ENCODE measurements around the gene NLGN1.

The NLGN1 gene

GRCh38 chr3:173745952-173746682 is 348.6 kb downstream of the NLGN1 start:
- H3K4me3 ChIP-seq (replicated peaks; ENCODE audit: low read depth, low read length) = no peak overlapping the region
- H3K27me3 ChIP-seq (replicated peaks; ENCODE audit: control insufficient read depth, insufficient read depth, low read length) = no peaks in the 10 kb centered on the region
- H3K36me3 ChIP-seq (ENCODE audit: control insufficient read depth, insufficient read depth, low read length) = no peaks in the 10 kb centered on the region
- DNase-seq (ENCODE audit: extremely low read depth, insufficient read length) = no peak
- TF ChIP-seq CTCF (IDR thresholded peaks at IDR 0.05; ENCODE audit: insufficient read depth, low read length, poor library complexity, severe bottlenecking) = no peak

- TF ChIP-seq CTCF (IDR thresholded peaks at IDR 0.05; ENCODE audit: insufficient read depth, low read length, poor library complexity, severe bottlenecking) = no peak
- Histone ChIP-seq H3K4me3 (replicated peaks; ENCODE audit: low read depth, low read length) (no peak overlapping the region), H3K36me3 (ENCODE audit: control insufficient read depth, insufficient read depth, low read length) (no peaks in the 10 kb centered on the region), H3K27me3 (replicated peaks; ENCODE audit: control insufficient read depth, insufficient read depth, low read length) (no peaks in the 10 kb centered on the region)
- no peak for DNase-seq (ENCODE audit: extremely low read depth, insufficient read length)
Measured at GRCh38 chr3:173747427-173747826, 349.9 kb downstream of the NLGN1 start.

- Histone ChIP-seq H3K4me3 (replicated peaks; ENCODE audit: low read depth, low read length) (no peak overlapping the region), H3K27me3 (replicated peaks; ENCODE audit: control insufficient read depth, insufficient read depth, low read length) (no peaks in the 10 kb centered on the region), H3K36me3 (ENCODE audit: control insufficient read depth, insufficient read depth, low read length) (no peaks in the 10 kb centered on the region)
- no peak for TF ChIP-seq CTCF (IDR thresholded peaks at IDR 0.05; ENCODE audit: insufficient read depth, low read length, poor library complexity, severe bottlenecking)
- no peak for DNase-seq (ENCODE audit: extremely low read depth, insufficient read length)
Measured at GRCh38 chr3:173748105-173748504, 350.6 kb downstream of the NLGN1 start.

GRCh38 chr3:173750095-173750494 is 352.6 kb downstream of the NLGN1 start:
- no peak for DNase-seq (ENCODE audit: extremely low read depth, insufficient read length)
- no peaks in the 10 kb centered on the region for H3K36me3 ChIP-seq (ENCODE audit: control insufficient read depth, insufficient read depth, low read length)

GRCh38 chr3:173750591-173750990 is 353.0 kb downstream of the NLGN1 start:
- no peak overlapping the region for H3K4me3 ChIP-seq (replicated peaks; ENCODE audit: low read depth, low read length)
- DNase-seq (ENCODE audit: extremely low read depth, insufficient read length) = no peak
- no peaks in the 10 kb centered on the region for H3K27me3 ChIP-seq (replicated peaks; ENCODE audit: control insufficient read depth, insufficient read depth, low read length)
- TF ChIP-seq CTCF (IDR thresholded peaks at IDR 0.05; ENCODE audit: insufficient read depth, low read length, poor library complexity, severe bottlenecking) = no peak
- H3K36me3 ChIP-seq (ENCODE audit: control insufficient read depth, insufficient read depth, low read length) = no peaks in the 10 kb centered on the region

More at GRCh38 chr3:173750095-173750494, 352.6 kb downstream of the NLGN1 start:
- no peak for TF ChIP-seq CTCF (IDR thresholded peaks at IDR 0.05; ENCODE audit: insufficient read depth, low read length, poor library complexity, severe bottlenecking)
- Histone ChIP-seq H3K4me3 (replicated peaks; ENCODE audit: low read depth, low read length) (no peak overlapping the region), H3K27me3 (replicated peaks; ENCODE audit: control insufficient read depth, insufficient read depth, low read length) (no peaks in the 10 kb centered on the region)

Data from GM06990 (cell line).